OCI-LY7 (cell line): ENCODE measurements around the gene SLC16A1. TPM values are rescaled to one million over a fixed set of nuclear protein-coding genes. Genes with fewer than 3 reads are reported as not detected.

ENCODE experiments used
- BruUV-seq: library from RNA; stranded (reverse); fragments of 400-500 nt; replicated peaks from 2 replicates; lab custom pipeline; 2021; lab: Mats Ljungman, UMichigan
- CTCF ChIA-PET: fragments of 300-600 bp; sonication (Branson Sonifier 250); formaldehyde crosslinking; loops from one replicate; lab custom pipeline; 2022; ENCODE audit warnings: antibody characterized with exemption; ENCODE audit not compliant: unreplicated experiment; lab: Charles Lee
- POLR2A ChIA-PET: fragments of 300-600 bp; sonication (Branson Sonifier 250); formaldehyde crosslinking; loops from one replicate; lab custom pipeline; 2022; ENCODE audit warnings: antibody characterized with exemption; lab: Charles Lee
- DNase-seq: peaks from one replicate; pipeline ENCODE4 v3.0.0-alpha.2; 2015; ENCODE audit warnings: low spot score
- H2AFZ ChIP-seq: fragments of 200-600 bp; sonication (generic), shearing (Covaris generic); 2 replicates; pipeline ENCODE4 v1.6.1; 2014; ENCODE audit warnings: mild to moderate bottlenecking, antibody characterized with exemption, low read length, moderate library complexity
- H3K27ac ChIP-seq: fragments of 200-600 bp; sonication (generic); 2 replicates; pipeline ENCODE4 v1.5.1; 2014; ENCODE audit warnings: mixed run types, low read depth, mild to moderate bottlenecking, moderate library complexity, low read length, inconsistent platforms; ENCODE audit not compliant: poor library complexity, severe bottlenecking
- H3K36me3 ChIP-seq: fragments of 200-600 bp; sonication (generic); 2 replicates; pipeline ENCODE4 v1.6.1; 2014; ENCODE audit warnings: mild to moderate bottlenecking, antibody characterized with exemption, low read length, moderate library complexity, mixed read lengths; ENCODE audit not compliant: insufficient read depth
- H3K4me1 ChIP-seq: fragments of 200-600 bp; sonication (generic); 2 replicates; pipeline ENCODE4 v1.5.1; 2014; ENCODE audit warnings: mild to moderate bottlenecking, low read length; ENCODE audit not compliant: insufficient read depth, poor library complexity, severe bottlenecking
- H3K4me2 ChIP-seq: fragments of 200-600 bp; sonication (generic); 2 replicates; pipeline ENCODE4 v1.6.1; 2014; ENCODE audit warnings: mild to moderate bottlenecking, low read length
- H3K4me3 ChIP-seq: fragments of 200-600 bp; sonication (generic); 2 replicates; pipeline ENCODE4 v1.5.1; 2014; ENCODE audit warnings: mild to moderate bottlenecking, low read depth, low read length; ENCODE audit not compliant: poor library complexity, severe bottlenecking
- H3K79me2 ChIP-seq: fragments of 200-600 bp; sonication (generic); 2 replicates; pipeline ENCODE4 v1.6.1; 2016; ENCODE audit warnings: low read depth, mild to moderate bottlenecking, low read length, moderate library complexity, mixed read lengths; ENCODE audit not compliant: insufficient read depth
- H3K9me2 ChIP-seq: fragments of 200-600 bp; sonication (generic); 2 replicates; pipeline ENCODE4 v1.6.1; 2016; ENCODE audit warnings: mild to moderate bottlenecking, low read length, mixed read lengths; ENCODE audit not compliant: insufficient read depth
- H3K9me3 ChIP-seq: fragments of 200-600 bp; sonication (generic); 2 replicates; pipeline ENCODE4 v1.6.1; 2014; ENCODE audit warnings: mild to moderate bottlenecking, mixed run types, low read length, mixed read lengths
- H4K20me1 ChIP-seq: fragments of 200-600 bp; sonication (generic); 2 replicates; pipeline ENCODE4 v1.6.1; 2014; ENCODE audit warnings: mild to moderate bottlenecking, antibody characterized with exemption, low read length, moderate library complexity, mixed read lengths; ENCODE audit not compliant: insufficient read depth
- EZH2phosphoT487 ChIP-seq: fragments of 200-600 bp; sonication (generic); IDR thresholded peaks from 2 replicates; pipeline ENCODE4 v1.6.1; 2018; ENCODE audit warnings: low read depth, borderline replicate concordance, mild to moderate bottlenecking, mixed run types, antibody characterized with exemption, low read length, moderate library complexity, mixed read lengths
- intact Hi-C: fragments of 100-400 bp; cut with micrococcal nuclease; formaldehyde crosslinking; loops from one replicate; pipeline ENCODE4 v1.10.0; 2022; ENCODE audit not compliant: unreplicated experiment
- total RNA-seq, 2 experiments: library from RNA; depleted of rRNA in 1 of 2; stranded (reverse); fragments of >200 nt in 1 of 2; shearing (Covaris generic) in 1 of 2; gene quantifications; 2 replicates each; pipeline ENCODE4 v1.2.3, GENCODE V29; 2014 to 2022
- TF ChIP-seq, protein P1 (sequence below): fragments of 200-600 bp; sonication (generic); conservative IDR thresholded peaks from 2 replicates; pipeline ENCODE4 v1.5.1; 2014; ENCODE audit warnings: mild to moderate bottlenecking, antibody characterized with exemption, low read length, moderate library complexity, mixed read lengths

Gene SLC16A1
- total RNA-seq, 2 experiments from 2014 or later = 56.1 to 67.8 TPM

DNA sequence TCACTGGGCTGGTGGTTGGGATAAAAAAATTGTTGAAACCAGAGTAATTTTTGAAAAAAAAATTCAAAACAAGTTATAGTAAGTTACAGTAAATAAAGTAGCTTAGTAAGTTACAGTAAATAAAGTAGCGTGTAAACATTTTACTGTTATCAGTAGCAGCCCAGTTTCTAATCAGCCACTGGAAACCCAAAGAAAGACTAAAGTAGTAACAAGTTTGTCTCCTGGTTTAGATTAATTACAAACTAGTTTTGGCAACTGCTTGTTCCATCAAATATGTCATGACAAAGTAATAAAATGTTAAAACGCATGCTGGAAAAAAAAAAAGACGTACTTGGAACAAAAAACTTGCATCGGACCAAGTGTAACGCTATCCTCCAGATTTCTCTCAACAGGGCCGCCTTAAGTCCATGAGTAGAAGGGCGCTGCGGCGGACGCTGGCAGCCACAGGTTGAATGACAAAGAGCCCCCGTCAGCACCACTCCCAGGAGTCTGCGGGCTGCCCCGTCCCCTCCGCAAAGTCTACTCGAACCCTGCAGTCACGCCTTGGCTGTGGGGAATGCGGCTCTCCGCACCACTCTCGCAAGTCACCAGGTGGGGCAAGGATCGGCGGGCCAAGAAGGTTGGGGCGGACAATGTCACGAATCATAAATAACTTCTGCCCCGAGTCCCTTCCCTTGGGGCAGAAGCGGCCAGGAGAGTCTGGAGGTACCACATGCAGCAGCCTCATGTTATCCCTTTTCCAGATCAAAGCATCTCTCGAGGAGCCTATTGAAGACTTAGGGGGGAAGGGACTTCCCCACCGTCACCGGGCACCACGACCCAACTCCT is 837 bp downstream of the SLC16A1 start:
- CTCF ChIA-PET = interaction anchor here (1.2 kb wide), 2 partner anchors 17 to 87 kb away, joined by 4 to 5 read pairs; no protein-coding TSS in a partner anchor
- TF ChIP-seq, protein P1, sequence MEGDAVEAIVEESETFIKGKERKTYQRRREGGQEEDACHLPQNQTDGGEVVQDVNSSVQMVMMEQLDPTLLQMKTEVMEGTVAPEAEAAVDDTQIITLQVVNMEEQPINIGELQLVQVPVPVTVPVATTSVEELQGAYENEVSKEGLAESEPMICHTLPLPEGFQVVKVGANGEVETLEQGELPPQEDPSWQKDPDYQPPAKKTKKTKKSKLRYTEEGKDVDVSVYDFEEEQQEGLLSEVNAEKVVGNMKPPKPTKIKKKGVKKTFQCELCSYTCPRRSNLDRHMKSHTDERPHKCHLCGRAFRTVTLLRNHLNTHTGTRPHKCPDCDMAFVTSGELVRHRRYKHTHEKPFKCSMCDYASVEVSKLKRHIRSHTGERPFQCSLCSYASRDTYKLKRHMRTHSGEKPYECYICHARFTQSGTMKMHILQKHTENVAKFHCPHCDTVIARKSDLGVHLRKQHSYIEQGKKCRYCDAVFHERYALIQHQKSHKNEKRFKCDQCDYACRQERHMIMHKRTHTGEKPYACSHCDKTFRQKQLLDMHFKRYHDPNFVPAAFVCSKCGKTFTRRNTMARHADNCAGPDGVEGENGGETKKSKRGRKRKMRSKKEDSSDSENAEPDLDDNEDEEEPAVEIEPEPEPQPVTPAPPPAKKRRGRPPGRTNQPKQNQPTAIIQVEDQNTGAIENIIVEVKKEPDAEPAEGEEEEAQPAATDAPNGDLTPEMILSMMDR = no peak
- TF ChIP-seq EZH2phosphoT487 = no peak
- BruUV-seq = TSS peak; percentile 60

DNA sequence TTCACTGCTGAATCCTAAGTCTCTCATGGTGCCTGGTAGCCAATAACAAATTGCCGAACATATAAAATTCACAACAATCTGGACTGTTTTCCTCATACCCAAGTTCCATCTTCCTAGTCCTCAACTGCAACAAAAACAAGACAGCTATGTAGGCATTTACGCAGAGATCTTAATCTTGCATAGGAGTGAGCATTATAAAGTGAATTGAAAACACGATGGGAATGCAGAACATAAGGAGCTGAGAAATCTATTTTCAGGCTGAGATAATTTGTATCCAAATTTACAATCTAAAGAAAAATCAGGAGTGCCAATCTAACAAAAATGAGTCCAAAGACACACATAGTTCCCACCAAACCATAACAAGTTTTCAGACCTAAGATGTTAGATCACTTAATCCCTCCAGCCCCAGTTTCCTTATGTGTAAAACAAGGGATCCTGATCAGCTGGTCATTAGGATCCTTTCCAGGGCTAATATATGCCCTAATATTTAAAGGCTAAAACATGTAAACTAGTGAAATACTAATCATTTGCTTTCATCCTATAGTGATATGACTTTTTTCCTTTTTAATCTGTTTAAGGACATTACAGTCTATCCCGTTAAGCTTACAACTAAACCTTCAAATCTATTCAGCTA is 1.9 kb downstream of the SLC16A1 start:
- peaks cover 43% of the 10 kb centered on the region for H4K20me1 ChIP-seq
- TF ChIP-seq EZH2phosphoT487 = no peak
- TF ChIP-seq, protein P1 = no peak
- intact Hi-C loops = loop anchor here (2.0 to 10.0 kb wide), 6 partner anchors 17 to 991 kb away; partner anchors contain the start of genes CTTNBP2NL and LRIG2
- H3K79me2 ChIP-seq = peaks cover 94% of the 10 kb centered on the region
- H3K4me3 ChIP-seq = peak overlapping the region; percentile 88
- ChIA-PET CTCF (interaction anchor here (0.9 to 1.0 kb wide), 3 partner anchors 17 to 119 kb away, joined by 3 read pairs; partner anchors contain the start of gene LRIG2), POLR2A (interaction anchor here (0.6 to 2.8 kb wide), 6 partner anchors 9 to 832 kb away, joined by 3 to 31 read pairs (median 4); partner anchors contain the start of gene LRIG2)
- BruUV-seq = no TSS peak
- DNase-seq = no peak
- peaks cover 30% of the 10 kb centered on the region for H3K4me1 ChIP-seq
- peak overlapping the region; percentile 95 for H3K4me2 ChIP-seq
- no peak overlapping the region for H3K27ac ChIP-seq
- no peaks in the 10 kb centered on the region for H3K9me3 ChIP-seq
- H3K36me3 ChIP-seq = peaks cover 35% of the 10 kb centered on the region
- no peaks in the 10 kb centered on the region for H3K9me2 ChIP-seq
- no peak overlapping the region for H2AFZ ChIP-seq

More for the DNA sequence above, 837 bp downstream of the SLC16A1 start:
- peaks cover 94% of the 10 kb centered on the region for H3K79me2 ChIP-seq
- peak overlapping the region; percentile 36; the same call in 1 of the 2 replicates for H2AFZ ChIP-seq
- H3K36me3 ChIP-seq = peaks cover 31% of the 10 kb centered on the region
- intact Hi-C loops = loop anchor here (2.0 to 10.0 kb wide), 6 partner anchors 18 to 990 kb away; partner anchors contain the start of genes CTTNBP2NL and LRIG2
- H3K4me2 ChIP-seq = peak overlapping the region; percentile 95
- peak overlapping the region; percentile 88 for H3K4me3 ChIP-seq
- DNase-seq = peak; percentile 79
- no peaks in the 10 kb centered on the region for H3K9me2 ChIP-seq
- H3K9me3 ChIP-seq = no peaks in the 10 kb centered on the region
- H3K27ac ChIP-seq = peak overlapping the region; percentile 87
- POLR2A ChIA-PET = interaction anchor here (0.8 to 2.9 kb wide), 6 partner anchors 13 to 118 kb away, joined by 3 to 31 read pairs (median 6); partner anchors contain the start of gene LRIG2
- H3K4me1 ChIP-seq = peaks cover 38% of the 10 kb centered on the region
- peaks cover 40% of the 10 kb centered on the region for H4K20me1 ChIP-seq
